Mucosa of stomach (tissue), 1 donor: ENCODE data around the gene TMSB4X.

ENCODE experiments used
- H3K27me3 ChIP-seq: one replicate; pipeline ENCODE4 v1.7.0; 2013; ENCODE audit warnings: mild to moderate bottlenecking, low read length; ENCODE audit not compliant: control insufficient read depth, insufficient read depth
- H3K36me3 ChIP-seq: one replicate; pipeline ENCODE4 v1.7.0; 2013; ENCODE audit warnings: low read length; ENCODE audit not compliant: control insufficient read depth, insufficient read depth
- H3K4me1 ChIP-seq: one replicate; pipeline ENCODE4 v1.7.0; 2013; ENCODE audit warnings: mild to moderate bottlenecking, low read length; ENCODE audit not compliant: control insufficient read depth, insufficient read depth
- H3K4me3 ChIP-seq: one replicate; pipeline ENCODE4 v1.7.0; 2013; ENCODE audit warnings: low read length
- H3K9ac ChIP-seq: one replicate; pipeline ENCODE4 v1.7.0; 2013; ENCODE audit warnings: mild to moderate bottlenecking, low read length, moderate library complexity
- H3K9me3 ChIP-seq: one replicate; pipeline ENCODE4 v1.7.0; 2013; ENCODE audit warnings: mild to moderate bottlenecking, low read length, moderate library complexity; ENCODE audit not compliant: control insufficient read depth
- donor health status: Pancreatic carcinoma.

TMSB4X gene

GRCh38 chrX:12947545-12948235, 27.2 kb upstream of the TMSB4X start:
- no peaks in the 10 kb centered on the region for H3K9me3 ChIP-seq
- H3K4me1 ChIP-seq: peaks cover 31% of the 10 kb centered on the region
- no peaks in the 10 kb centered on the region for H3K36me3 ChIP-seq
- no peaks in the 10 kb centered on the region for H3K27me3 ChIP-seq
- H3K4me3 ChIP-seq: no peak overlapping the region
- peak overlapping the region; percentile 62 for H3K9ac ChIP-seq

- Histone ChIP-seq H3K9ac (no peak overlapping the region), H3K36me3 (no peaks in the 10 kb centered on the region), H3K4me1 (peaks cover 31% of the 10 kb centered on the region), H3K27me3 (no peaks in the 10 kb centered on the region), H3K9me3 (no peaks in the 10 kb centered on the region), H3K4me3 (no peak overlapping the region)
Measured at GRCh38 chrX:12948495-12948894, 26.4 kb upstream of the TMSB4X start.

- H3K4me3 ChIP-seq: no peak overlapping the region
Measured at GRCh38 chrX:12949205-12949926, 25.5 kb upstream of the TMSB4X start.

GRCh38 chrX:12949927-12950656, 24.8 kb upstream of the TMSB4X start:
- no peak overlapping the region for H3K9ac ChIP-seq

More at GRCh38 chrX:12949205-12949926, 25.5 kb upstream of the TMSB4X start:
- H3K9ac ChIP-seq: no peak overlapping the region
- no peaks in the 10 kb centered on the region for H3K36me3 ChIP-seq
- no peaks in the 10 kb centered on the region for H3K9me3 ChIP-seq
- H3K4me1 ChIP-seq: peaks cover 31% of the 10 kb centered on the region
- no peaks in the 10 kb centered on the region for H3K27me3 ChIP-seq

GRCh38 chrX:12950851-12951594, 23.9 kb upstream of the TMSB4X start:
- peaks cover 42% of the 10 kb centered on the region for H3K4me1 ChIP-seq
- no peaks in the 10 kb centered on the region for H3K9me3 ChIP-seq
- no peak overlapping the region for H3K9ac ChIP-seq
- H3K36me3 ChIP-seq: no peaks in the 10 kb centered on the region
- H3K27me3 ChIP-seq: no peaks in the 10 kb centered on the region
- H3K4me3 ChIP-seq: no peak overlapping the region

More at GRCh38 chrX:12949927-12950656, 24.8 kb upstream of the TMSB4X start:
- H3K4me1 ChIP-seq: peaks cover 36% of the 10 kb centered on the region
- no peak overlapping the region for H3K4me3 ChIP-seq
- H3K9me3 ChIP-seq: no peaks in the 10 kb centered on the region
- H3K36me3 ChIP-seq: no peaks in the 10 kb centered on the region
- H3K27me3 ChIP-seq: no peaks in the 10 kb centered on the region

- no peaks in the 10 kb centered on the region for H3K9me3 ChIP-seq
- H3K4me3 ChIP-seq: no peak overlapping the region
- no peaks in the 10 kb centered on the region for H3K36me3 ChIP-seq
- H3K4me1 ChIP-seq: peaks cover 46% of the 10 kb centered on the region
- no peaks in the 10 kb centered on the region for H3K27me3 ChIP-seq
- H3K9ac ChIP-seq: no peak overlapping the region
Measured at GRCh38 chrX:12951595-12951975, 23.3 kb upstream of the TMSB4X start.

- H3K9me3 ChIP-seq: no peaks in the 10 kb centered on the region
- no peaks in the 10 kb centered on the region for H3K36me3 ChIP-seq
- no peak overlapping the region for H3K9ac ChIP-seq
- H3K4me3 ChIP-seq: no peak overlapping the region
- no peaks in the 10 kb centered on the region for H3K27me3 ChIP-seq
- H3K4me1 ChIP-seq: peaks cover 35% of the 10 kb centered on the region
Measured at GRCh38 chrX:12953420-12953819, 21.5 kb upstream of the TMSB4X start.

GRCh38 chrX:12954376-12954775, 20.5 kb upstream of the TMSB4X start:
- Histone ChIP-seq H3K4me1 (peaks cover 35% of the 10 kb centered on the region), H3K9ac (no peak overlapping the region), H3K4me3 (no peak overlapping the region), H3K27me3 (no peaks in the 10 kb centered on the region), H3K36me3 (no peaks in the 10 kb centered on the region), H3K9me3 (no peaks in the 10 kb centered on the region)

- Histone ChIP-seq H3K9ac (no peak overlapping the region), H3K4me1 (peaks cover 29% of the 10 kb centered on the region), H3K9me3 (no peaks in the 10 kb centered on the region), H3K27me3 (no peaks in the 10 kb centered on the region), H3K36me3 (no peaks in the 10 kb centered on the region), H3K4me3 (no peak overlapping the region)
Measured at GRCh38 chrX:12954981-12955380, 19.9 kb upstream of the TMSB4X start.

- Histone ChIP-seq H3K4me3 (no peak overlapping the region), H3K9ac (peak overlapping the region; percentile 31), H3K4me1 (peaks cover 24% of the 10 kb centered on the region), H3K36me3 (no peaks in the 10 kb centered on the region), H3K9me3 (no peaks in the 10 kb centered on the region), H3K27me3 (no peaks in the 10 kb centered on the region)
Measured at GRCh38 chrX:12955882-12956703, 18.8 kb upstream of the TMSB4X start.
